Measurements from ENCODE around the gene CAMK2D.

DNA sequence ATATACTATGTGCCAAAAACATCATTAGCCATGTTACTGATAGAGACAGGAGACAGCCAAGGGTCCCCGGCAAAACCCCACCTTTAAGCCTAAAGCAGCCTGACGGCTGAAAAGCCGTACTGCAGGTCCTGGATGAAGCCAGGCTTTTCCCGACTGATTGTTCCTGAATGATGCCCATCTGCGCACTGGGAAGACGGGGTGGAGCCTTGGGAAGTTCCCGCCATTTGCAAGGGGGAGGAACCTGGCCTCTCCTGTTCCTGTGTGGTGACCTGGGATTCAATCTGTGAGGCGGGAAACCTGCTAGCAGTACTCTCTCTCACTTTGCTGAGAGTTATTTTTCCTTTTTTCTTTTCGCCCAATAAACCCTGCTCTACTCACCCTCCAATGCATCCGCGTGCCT is 15.1 kb upstream of the CAMK2D start:
- TF ChIP-seq, protein P1, sequence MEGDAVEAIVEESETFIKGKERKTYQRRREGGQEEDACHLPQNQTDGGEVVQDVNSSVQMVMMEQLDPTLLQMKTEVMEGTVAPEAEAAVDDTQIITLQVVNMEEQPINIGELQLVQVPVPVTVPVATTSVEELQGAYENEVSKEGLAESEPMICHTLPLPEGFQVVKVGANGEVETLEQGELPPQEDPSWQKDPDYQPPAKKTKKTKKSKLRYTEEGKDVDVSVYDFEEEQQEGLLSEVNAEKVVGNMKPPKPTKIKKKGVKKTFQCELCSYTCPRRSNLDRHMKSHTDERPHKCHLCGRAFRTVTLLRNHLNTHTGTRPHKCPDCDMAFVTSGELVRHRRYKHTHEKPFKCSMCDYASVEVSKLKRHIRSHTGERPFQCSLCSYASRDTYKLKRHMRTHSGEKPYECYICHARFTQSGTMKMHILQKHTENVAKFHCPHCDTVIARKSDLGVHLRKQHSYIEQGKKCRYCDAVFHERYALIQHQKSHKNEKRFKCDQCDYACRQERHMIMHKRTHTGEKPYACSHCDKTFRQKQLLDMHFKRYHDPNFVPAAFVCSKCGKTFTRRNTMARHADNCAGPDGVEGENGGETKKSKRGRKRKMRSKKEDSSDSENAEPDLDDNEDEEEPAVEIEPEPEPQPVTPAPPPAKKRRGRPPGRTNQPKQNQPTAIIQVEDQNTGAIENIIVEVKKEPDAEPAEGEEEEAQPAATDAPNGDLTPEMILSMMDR (conservative IDR thresholded peaks at IDR 0.05; ENCODE audit: low read depth, low read length) = no peak
- TF ChIP-seq EZH2 (IDR thresholded peaks at IDR 0.05; ENCODE audit: borderline replicate concordance, low read depth, low read length, poor library complexity, severe bottlenecking) = no peak
